Tibial artery (tissue), 4 donors: Measurements from ENCODE around the gene ZNF232.
"Not testable (repeated sequence)": the region's sequence is repeated elsewhere in the genome, so short reads cannot be mapped to it uniquely, and the experiment has no call there.

Source experiments
- DNase-seq, 2 donors: peaks; one replicate each; pipeline ENCODE4 v3.0.0-alpha.2; 2019
- H3K27ac ChIP-seq, 2 donors: fragments of 200-600 bp; sonication (generic) in 1 of 2; 1 replicate in 1 of 2; 2 replicates in 1 of 2; pipeline ENCODE4 v1.5.1; 2018 to 2019; ENCODE audit warnings: mild to moderate bottlenecking in 1 of 2
- H3K27me3 ChIP-seq, 2 donors: fragments of 200-600 bp; sonication (generic) in 1 of 2; one replicate each; pipeline versions ENCODE4 v1.5.1 to v1.6.0; 2016 to 2019
- H3K36me3 ChIP-seq, 3 donors: fragments of 200-600 bp; sonication (generic) in 2 of 3; one replicate each; pipeline ENCODE4 v1.5.1; 2016 to 2019; ENCODE audit warnings: mild to moderate bottlenecking in 2 of 3
- H3K4me1 ChIP-seq, 4 donors: fragments of 200-600 bp; sonication (generic) in 2 of 4; 1 replicate in 3 of 4; 2 replicates in 1 of 4; pipeline ENCODE4 v1.5.1; 2016 to 2019
- H3K4me3 ChIP-seq, 2 donors: fragments of 200-600 bp; sonication (generic) in 1 of 2; 1 replicate in 1 of 2; 2 replicates in 1 of 2; pipeline ENCODE4 v1.5.1; 2018 to 2019; ENCODE audit warnings: mild to moderate bottlenecking in 2 of 2
- H3K9me3 ChIP-seq, 3 donors: fragments of 200-600 bp; sonication (generic) in 1 of 3; one replicate each; pipeline ENCODE4 v1.5.1; 2016 to 2019
- CTCF ChIP-seq, 2 experiments: fragments of 200-600 bp in 1 of 2; fragments of 450-650 bp in 1 of 2; IDR thresholded peaks; one replicate each; pipeline ENCODE4 v1.5.1; 2017 to 2019; ENCODE audit warnings: antibody characterized with exemption in 2 of 2, mild to moderate bottlenecking in 1 of 2, moderate library complexity in 1 of 2
- intact Hi-C: fragments of 100-400 bp; cut with DNase I; formaldehyde crosslinking; loops from one replicate; pipeline ENCODE4 v1.15.0; 2023; ENCODE audit warnings: low total_unique reads

The ZNF232 gene

DNA sequence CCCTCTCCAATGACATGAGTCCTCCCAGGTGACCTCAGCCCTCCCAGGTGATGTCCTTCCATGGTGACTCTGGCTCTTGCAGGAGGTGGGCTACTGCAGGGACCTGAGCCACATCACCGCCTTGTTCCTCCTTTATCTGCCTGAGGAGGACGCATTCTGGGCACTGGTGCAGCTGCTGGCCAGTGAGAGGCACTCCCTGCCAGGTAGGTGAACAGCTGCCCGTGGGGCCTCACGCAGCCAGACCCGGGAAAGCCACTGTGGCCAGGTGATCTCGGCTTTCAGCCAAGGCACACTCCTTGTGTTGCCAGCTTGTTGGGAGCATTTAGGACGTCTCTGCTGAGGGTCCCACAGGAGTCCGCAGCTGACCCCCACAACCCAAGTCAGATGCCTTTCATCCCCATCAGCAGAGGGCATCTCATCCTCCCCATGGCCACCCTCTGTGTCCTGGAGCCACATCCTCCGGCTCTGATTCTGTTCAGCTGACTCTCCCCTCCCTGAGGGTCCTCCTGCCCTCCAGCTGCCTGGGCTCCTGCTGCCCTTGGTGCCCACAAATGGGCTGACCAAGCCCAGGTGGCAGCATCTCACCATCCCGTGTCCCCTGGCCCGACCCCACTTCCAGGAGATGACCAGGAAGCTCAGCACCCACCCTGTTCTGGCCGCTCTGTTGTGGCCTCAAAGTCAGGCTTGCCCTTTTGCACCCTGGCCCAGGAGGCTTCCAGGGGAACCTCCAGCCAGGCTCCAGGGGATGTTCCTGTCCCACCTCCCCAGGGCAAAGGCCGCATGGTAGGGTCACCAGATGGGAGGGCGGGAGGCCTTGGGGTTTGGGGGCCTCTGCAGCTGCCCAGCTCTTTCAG lies 24.3 kb upstream of the ZNF232 start:
- no peaks in the 10 kb centered on the region for H3K9me3 ChIP-seq
- intact Hi-C loops, result no loop called here
- no peak overlapping the region for H3K27ac ChIP-seq
- no peak overlapping the region for H3K4me3 ChIP-seq
- no peak for TF ChIP-seq CTCF (IDR thresholded peaks at IDR 0.05)
- H3K4me1 ChIP-seq, result no peaks in the 10 kb centered on the region
- no peaks in the 10 kb centered on the region for H3K36me3 ChIP-seq
- peaks cover 0 to 16% of the 10 kb centered on the region in 2 donors for H3K27me3 ChIP-seq
- DNase-seq, result no peak

- H3K36me3 ChIP-seq, H3K27ac ChIP-seq, H3K9me3 ChIP-seq, intact Hi-C loops, H3K4me1 ChIP-seq, H3K4me3 ChIP-seq: not testable (repeated sequence)
- H3K27me3 ChIP-seq, result peaks cover 0 to 17% of the 10 kb centered on the region in 2 donors
- DNase-seq, result peak in 1 of 2 donors; percentile 10
Observed at GRCh38 chr17:5135131-5135712, 23.5 kb upstream of the ZNF232 start.

- H3K4me1 ChIP-seq, H3K4me3 ChIP-seq, H3K27ac ChIP-seq, H3K9me3 ChIP-seq, intact Hi-C loops, H3K36me3 ChIP-seq: not testable (repeated sequence)
- peak in 1 of 2 donors; percentile 44 for DNase-seq
- peaks cover 0 to 21% of the 10 kb centered on the region in 2 donors for H3K27me3 ChIP-seq
Observed at GRCh38 chr17:5134571-5134970, 22.9 kb upstream of the ZNF232 start.

DNA sequence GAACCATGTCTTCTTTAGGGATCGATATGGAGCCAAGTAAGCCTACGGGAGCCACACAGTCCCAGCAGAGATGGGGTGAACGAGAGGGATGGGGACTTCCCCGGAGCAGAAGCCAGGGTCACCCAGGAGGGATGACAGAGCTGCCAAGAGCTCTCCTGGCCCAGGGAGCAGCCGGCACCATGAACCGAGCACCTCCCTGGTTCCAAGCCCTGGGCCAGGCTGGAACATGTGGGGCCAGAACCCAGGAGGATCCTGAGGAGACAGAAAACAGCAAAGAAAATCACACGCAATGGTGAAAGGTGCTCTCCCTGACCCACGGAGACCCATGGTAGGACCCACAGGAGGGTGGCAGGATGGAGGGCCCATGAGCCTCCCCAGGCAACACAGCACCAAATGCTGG lies 22.3 kb upstream of the ZNF232 start:
- H3K36me3 ChIP-seq, H3K27ac ChIP-seq, intact Hi-C loops, H3K4me3 ChIP-seq, H3K9me3 ChIP-seq, H3K4me1 ChIP-seq: not testable (repeated sequence)
- peak in 1 of 2 donors; percentile 24 for DNase-seq
- H3K27me3 ChIP-seq, result peaks cover 0 to 21% of the 10 kb centered on the region in 2 donors

DNA sequence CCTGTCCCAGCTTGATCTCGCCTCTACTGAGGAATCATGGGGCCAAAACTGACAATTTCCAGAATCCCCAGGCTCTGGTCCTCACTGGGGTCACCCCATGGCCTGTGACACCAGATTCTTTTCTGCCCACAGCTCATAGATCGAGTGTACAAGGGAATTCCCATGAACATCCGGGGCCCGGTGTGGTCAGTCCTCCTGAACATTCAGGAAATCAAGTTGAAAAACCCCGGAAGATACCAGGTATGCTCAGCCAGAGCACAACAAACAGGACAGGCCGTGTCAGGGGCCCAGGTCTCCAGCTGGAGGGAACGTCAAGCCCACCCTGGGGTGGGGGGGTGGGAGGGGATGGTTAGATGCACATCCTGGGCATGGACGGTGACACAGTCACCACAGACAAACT lies 21.6 kb upstream of the ZNF232 start:
- Histone ChIP-seq H3K36me3 (no peaks in the 10 kb centered on the region), H3K9me3 (no peaks in the 10 kb centered on the region), H3K4me3 (no peak overlapping the region), H3K27ac (no peak overlapping the region), H3K4me1 (no peaks in the 10 kb centered on the region), H3K27me3 (peaks cover 0 to 21% of the 10 kb centered on the region in 2 donors)
- TF ChIP-seq CTCF (IDR thresholded peaks at IDR 0.05), result no peak
- intact Hi-C loops, result no loop called here
- peak in 1 of 2 donors; percentile 48 for DNase-seq

DNA sequence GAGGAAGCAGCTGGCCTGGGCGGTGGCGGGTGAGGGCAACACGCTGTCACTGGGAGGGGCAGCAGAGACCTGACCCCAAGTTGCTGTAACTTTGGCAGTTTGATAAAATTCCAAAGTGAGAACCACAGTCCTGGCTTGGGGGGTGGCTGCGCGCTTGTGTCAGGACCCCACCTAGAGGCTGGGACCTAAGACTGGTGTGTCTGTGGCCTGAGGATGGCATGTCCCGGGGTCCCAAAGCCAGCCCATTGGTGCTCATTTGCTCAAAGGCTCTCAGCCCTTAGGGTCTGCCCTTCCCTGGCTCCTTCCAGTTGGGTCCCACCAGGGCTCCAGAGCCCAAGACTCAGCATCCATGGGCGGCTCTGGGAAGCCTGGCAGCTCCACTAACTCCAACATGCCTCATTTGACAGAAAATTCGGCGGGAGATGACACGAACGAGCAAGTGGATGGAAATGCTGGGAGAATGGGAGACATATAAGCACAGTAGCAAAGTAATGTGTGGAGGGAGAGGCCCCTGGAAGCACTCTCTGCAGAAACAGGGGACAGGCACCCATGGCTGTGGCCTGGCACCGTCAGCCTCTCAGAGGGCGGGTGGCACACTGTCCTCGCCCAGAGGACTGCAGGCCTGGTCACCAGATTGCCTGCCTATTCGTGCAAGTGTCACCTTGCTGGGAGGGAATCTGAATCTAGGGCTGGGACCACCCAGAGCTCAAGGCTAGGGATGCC lies 21.0 kb upstream of the ZNF232 start:
- H3K4me3 ChIP-seq, H3K27ac ChIP-seq, H3K36me3 ChIP-seq, intact Hi-C loops, H3K4me1 ChIP-seq, H3K9me3 ChIP-seq, DNase-seq: not testable (repeated sequence)
- H3K27me3 ChIP-seq, result peaks cover 0 to 25% of the 10 kb centered on the region in 2 donors

DNA sequence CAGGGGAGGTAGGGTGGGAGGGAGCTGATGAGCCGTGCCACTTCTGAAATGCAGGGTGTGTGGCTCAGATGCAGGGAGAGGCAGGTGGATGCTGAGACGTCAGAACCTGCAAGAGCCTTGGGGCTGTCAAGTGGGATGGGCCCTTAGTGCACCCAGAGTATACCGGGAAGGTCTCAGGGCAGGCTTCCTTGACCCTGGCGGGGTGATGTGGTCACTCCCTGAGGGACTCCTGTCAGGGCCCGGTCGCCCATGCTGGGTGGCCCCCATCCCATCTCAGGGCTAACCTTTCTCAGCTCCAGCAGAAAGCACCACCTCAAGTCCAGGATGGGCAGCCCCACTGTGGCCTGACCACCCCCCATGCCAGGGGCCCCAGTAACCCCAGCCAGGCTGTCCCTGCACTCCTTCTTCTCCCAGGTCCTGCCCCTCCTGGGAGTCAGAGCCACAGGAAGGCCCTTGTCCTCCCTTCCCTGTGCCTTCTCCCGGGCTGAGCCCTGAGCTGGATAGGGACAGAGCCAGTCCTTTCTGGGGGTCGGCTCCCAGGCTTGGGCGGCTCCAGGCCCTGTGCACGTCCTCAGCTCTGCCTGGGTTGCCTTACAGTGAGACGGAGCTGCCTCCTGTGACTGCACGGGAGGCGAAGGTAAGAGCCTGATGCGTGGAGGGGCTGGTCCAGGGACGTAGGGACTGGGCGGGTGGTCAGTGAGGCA lies 20.3 kb upstream of the ZNF232 start:
- H3K4me3 ChIP-seq, intact Hi-C loops, H3K4me1 ChIP-seq, H3K9me3 ChIP-seq, H3K27ac ChIP-seq, H3K36me3 ChIP-seq: not testable (repeated sequence)
- peak in 1 of 2 donors; percentile 13 for DNase-seq
- H3K27me3 ChIP-seq, result peaks cover 0 to 28% of the 10 kb centered on the region in 2 donors
